ENCODE results near the gene ITGA5. TPM values are rescaled to one million over a fixed set of nuclear protein-coding genes. Genes with fewer than 3 reads are reported as not detected.

ITGA5 gene
- 32.2 and 37.8 TPM in 2 replicates for total RNA-seq
- long read RNA-seq, full-length matches to known transcripts, result 1 of 3 reads
- long read RNA-seq, partial matches to known transcripts, result 1 of 3 reads
- long read RNA-seq, other reads (novel, unspliced or antisense), result 1 of 3 reads

DNA sequence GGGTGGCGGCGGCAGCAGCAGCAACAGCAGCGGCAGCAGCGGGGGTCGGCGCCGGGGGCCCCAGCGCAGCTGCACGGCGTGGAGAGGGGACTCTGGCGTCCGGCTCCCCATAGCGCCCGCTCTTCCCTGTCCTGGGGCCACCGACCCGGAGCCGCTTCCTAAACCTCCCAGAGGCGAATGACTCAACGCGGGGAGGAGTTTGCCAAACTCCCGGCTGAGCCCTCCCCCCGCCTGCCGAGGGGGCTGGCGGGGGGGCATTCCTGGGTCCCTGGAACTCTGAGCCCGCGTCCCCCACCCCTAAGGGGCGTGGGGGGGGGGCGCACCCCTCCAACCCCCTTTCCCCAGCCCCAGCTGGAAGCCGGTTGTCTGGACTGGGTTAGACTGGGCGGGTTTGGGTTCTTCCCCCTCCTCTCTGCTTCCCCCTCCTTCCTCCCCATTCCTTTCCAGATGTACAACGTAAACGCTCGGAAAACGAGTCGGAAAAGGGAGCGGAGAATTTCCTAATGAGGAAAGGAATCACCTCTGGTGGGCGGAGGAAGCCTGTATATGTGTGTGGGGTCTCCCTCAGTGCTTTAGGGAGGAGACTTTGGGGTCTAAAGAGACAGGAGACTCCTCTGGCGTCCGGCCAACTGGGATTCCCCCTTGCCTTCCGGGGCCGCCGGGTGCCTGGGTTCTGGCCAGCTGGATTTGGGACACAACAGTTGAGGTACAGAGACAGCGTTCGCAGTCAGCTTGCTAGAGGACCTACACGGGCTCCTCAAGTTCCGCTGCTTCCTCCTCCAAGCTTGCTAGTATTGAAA, at the start of gene ITGA5:
ITGA5 (minus strand) TSS at position 179 of the 800 bp plus-strand sequence; CDS start at position 111, 68 bp downstream.
- no peaks in the 10 kb centered on the region for H3K9me3 Mint-ChIP-seq (ENCODE audit: low read depth)
- peak within 1 kb of the TSS; percentile 88 for H3K4me3 Mint-ChIP-seq (ENCODE audit: low read depth)
- H3K4me1 Mint-ChIP-seq (ENCODE audit: low read depth), result peaks cover 31% of the 10 kb centered on the region
- H3K27ac Mint-ChIP-seq, result peak within 1 kb of the TSS; percentile 90
- no peaks in the 10 kb centered on the region for H3K36me3 Mint-ChIP-seq (ENCODE audit: insufficient read depth)
- no peak for DNase-seq (ENCODE audit: low spot score, unreplicated experiment)
- no peak for TF ChIP-seq CTCF (IDR thresholded peaks at IDR 0.05; ENCODE audit: unreplicated experiment)
- peaks cover 27% of the 10 kb centered on the region for H3K27me3 Mint-ChIP-seq

DNA sequence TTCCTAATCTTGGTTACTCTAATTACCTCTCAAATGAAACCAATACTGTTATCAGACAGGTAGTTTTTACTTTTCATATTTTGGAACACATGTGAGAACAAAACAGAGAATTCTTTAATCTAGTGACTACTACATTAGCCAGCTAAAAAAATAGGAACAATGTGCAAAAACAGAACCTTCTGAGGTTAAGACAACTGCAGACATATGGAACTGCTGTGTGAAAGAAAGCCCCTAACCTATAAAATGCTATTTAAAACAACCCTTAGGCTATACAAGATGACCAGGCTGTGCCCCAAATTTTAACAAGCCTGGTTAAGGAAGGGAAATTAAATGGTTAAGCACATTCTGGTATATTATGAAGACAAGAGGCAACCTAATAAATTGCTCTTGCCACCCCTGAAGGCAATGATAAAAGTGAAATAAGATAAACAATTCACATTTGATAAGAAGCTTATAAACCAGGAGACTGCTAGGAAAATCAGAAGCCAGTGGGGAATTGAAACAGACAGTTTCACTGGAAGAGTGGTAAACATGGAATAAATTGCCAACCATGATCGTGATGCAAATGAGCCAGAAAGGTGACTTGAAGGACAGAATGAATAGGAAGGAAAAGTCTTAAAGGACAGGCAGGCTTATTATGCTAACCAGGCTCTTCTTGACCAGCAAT, 46.9 kb upstream of the ITGA5 start:
- DNase-seq (ENCODE audit: low spot score, unreplicated experiment), result no peak
- Mint-ChIP-seq H3K9me3 (ENCODE audit: low read depth) (no peaks in the 10 kb centered on the region), H3K27ac (no peak overlapping the region), H3K36me3 (ENCODE audit: insufficient read depth) (no peaks in the 10 kb centered on the region), H3K4me1 (ENCODE audit: low read depth) (no peaks in the 10 kb centered on the region), H3K27me3 (peaks cover 27% of the 10 kb centered on the region), H3K4me3 (ENCODE audit: low read depth) (no peak overlapping the region)
- TF ChIP-seq CTCF (IDR thresholded peaks at IDR 0.05; ENCODE audit: unreplicated experiment), result no peak

GRCh38 chr12:54463484-54463883, 44.4 kb upstream of the ITGA5 start:
- H3K4me1 Mint-ChIP-seq (ENCODE audit: low read depth), result no peaks in the 10 kb centered on the region
- peaks cover 22% of the 10 kb centered on the region for H3K27me3 Mint-ChIP-seq
- no peaks in the 10 kb centered on the region for H3K36me3 Mint-ChIP-seq (ENCODE audit: insufficient read depth)
- no peak for DNase-seq (ENCODE audit: low spot score, unreplicated experiment)
- TF ChIP-seq CTCF (IDR thresholded peaks at IDR 0.05; ENCODE audit: unreplicated experiment), result no peak
- H3K9me3 Mint-ChIP-seq (ENCODE audit: low read depth), result no peaks in the 10 kb centered on the region
- no peak overlapping the region for H3K27ac Mint-ChIP-seq
- no peak overlapping the region for H3K4me3 Mint-ChIP-seq (ENCODE audit: low read depth)

- TF ChIP-seq CTCF (IDR thresholded peaks at IDR 0.05; ENCODE audit: unreplicated experiment), result no peak
- no peak for DNase-seq (ENCODE audit: low spot score, unreplicated experiment)
- no peaks in the 10 kb centered on the region for H3K9me3 Mint-ChIP-seq (ENCODE audit: low read depth)
- no peak overlapping the region for H3K27ac Mint-ChIP-seq
- no peaks in the 10 kb centered on the region for H3K4me1 Mint-ChIP-seq (ENCODE audit: low read depth)
- no peak overlapping the region for H3K4me3 Mint-ChIP-seq (ENCODE audit: low read depth)
- H3K36me3 Mint-ChIP-seq (ENCODE audit: insufficient read depth), result no peaks in the 10 kb centered on the region
- H3K27me3 Mint-ChIP-seq, result peaks cover 22% of the 10 kb centered on the region
These were observed 44.0 kb upstream of the ITGA5 start for GRCh38 chr12:54463034-54463433.

GRCh38 chr12:54460317-54460923, 41.4 kb upstream of the ITGA5 start:
- Mint-ChIP-seq H3K27me3 (peaks cover 22% of the 10 kb centered on the region), H3K27ac (no peak overlapping the region), H3K4me3 (ENCODE audit: low read depth) (no peak overlapping the region), H3K36me3 (ENCODE audit: insufficient read depth) (no peaks in the 10 kb centered on the region), H3K9me3 (ENCODE audit: low read depth) (no peaks in the 10 kb centered on the region), H3K4me1 (ENCODE audit: low read depth) (no peaks in the 10 kb centered on the region)
- TF ChIP-seq CTCF (IDR thresholded peaks at IDR 0.05; ENCODE audit: unreplicated experiment), result no peak
- no peak for DNase-seq (ENCODE audit: low spot score, unreplicated experiment)

Measured in progenitor cell of endocrine pancreas (in vitro differentiated cells).